ENCODE data around the gene DPCD.

GRCh38 chr10:101565936-101566332 lies 22.2 kb upstream of the DPCD start:
- TF ChIP-seq, protein P1, sequence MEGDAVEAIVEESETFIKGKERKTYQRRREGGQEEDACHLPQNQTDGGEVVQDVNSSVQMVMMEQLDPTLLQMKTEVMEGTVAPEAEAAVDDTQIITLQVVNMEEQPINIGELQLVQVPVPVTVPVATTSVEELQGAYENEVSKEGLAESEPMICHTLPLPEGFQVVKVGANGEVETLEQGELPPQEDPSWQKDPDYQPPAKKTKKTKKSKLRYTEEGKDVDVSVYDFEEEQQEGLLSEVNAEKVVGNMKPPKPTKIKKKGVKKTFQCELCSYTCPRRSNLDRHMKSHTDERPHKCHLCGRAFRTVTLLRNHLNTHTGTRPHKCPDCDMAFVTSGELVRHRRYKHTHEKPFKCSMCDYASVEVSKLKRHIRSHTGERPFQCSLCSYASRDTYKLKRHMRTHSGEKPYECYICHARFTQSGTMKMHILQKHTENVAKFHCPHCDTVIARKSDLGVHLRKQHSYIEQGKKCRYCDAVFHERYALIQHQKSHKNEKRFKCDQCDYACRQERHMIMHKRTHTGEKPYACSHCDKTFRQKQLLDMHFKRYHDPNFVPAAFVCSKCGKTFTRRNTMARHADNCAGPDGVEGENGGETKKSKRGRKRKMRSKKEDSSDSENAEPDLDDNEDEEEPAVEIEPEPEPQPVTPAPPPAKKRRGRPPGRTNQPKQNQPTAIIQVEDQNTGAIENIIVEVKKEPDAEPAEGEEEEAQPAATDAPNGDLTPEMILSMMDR (IDR thresholded peaks at IDR 0.05) = no peak
- TF ChIP-seq POLR2A (IDR thresholded peaks at IDR 0.05) = no peak
